CD8-positive, alpha-beta memory T cell (primary cell): ENCODE data around the gene RERE. TPM values are rescaled to one million over a fixed set of nuclear protein-coding genes. Genes with fewer than 3 reads are reported as not detected.

ENCODE experiments used
- CTCF ChIA-PET: fragments of 350-600 bp; sonication (Branson Sonifier 250); formaldehyde crosslinking; loops from one replicate; lab custom pipeline; 2021; ENCODE audit warnings: antibody characterized with exemption; lab: Charles Lee
- POLR2A ChIA-PET: fragments of 350-600 bp; sonication (Branson Sonifier 250); formaldehyde crosslinking; loops from one replicate; lab custom pipeline; 2021; ENCODE audit warnings: antibody characterized with exemption; lab: Charles Lee
- DNase-seq, 5 donors: peaks; one replicate each; pipeline versions ENCODE4 v3.0.0 to v3.0.0-alpha.2; 2020 to 2022; ENCODE audit warnings: mixed read lengths in 1 of 5
- H3K27ac ChIP-seq: one replicate; pipeline ENCODE4 v1.7.0; 2013; ENCODE audit warnings: low read depth, mild to moderate bottlenecking, low read length, moderate library complexity
- H3K27me3 ChIP-seq: 2 replicates; pipeline ENCODE4 v1.7.0; 2013; ENCODE audit warnings: low read length, mild to moderate bottlenecking; ENCODE audit not compliant: insufficient read depth, poor library complexity, severe bottlenecking
- H3K36me3 ChIP-seq: 2 replicates; pipeline ENCODE4 v1.7.0; 2013; ENCODE audit warnings: mild to moderate bottlenecking, low read length, moderate library complexity; ENCODE audit not compliant: insufficient read depth
- H3K4me1 ChIP-seq: 2 replicates; pipeline ENCODE4 v1.7.0; 2013; ENCODE audit warnings: mild to moderate bottlenecking, low read length, moderate library complexity; ENCODE audit not compliant: insufficient read depth
- H3K4me3 ChIP-seq: 2 replicates; pipeline ENCODE4 v1.7.0; 2013; ENCODE audit warnings: mild to moderate bottlenecking, low read length
- H3K9me3 ChIP-seq: 2 replicates; pipeline ENCODE4 v1.7.0; 2013; ENCODE audit warnings: mild to moderate bottlenecking, low read length
- H3K27ac Mint-ChIP-seq, 8 donors: one replicate each; pipeline ENCODE4 v1.8.0; 2020 to 2021; ENCODE audit warnings: mixed read lengths in 8 of 8, mild to moderate bottlenecking in 6 of 8, inconsistent platforms in 3 of 8, moderate library complexity in 3 of 8
- H3K27me3 Mint-ChIP-seq, 2 donors: one replicate each; pipeline ENCODE4 v1.8.0; 2020 to 2021; ENCODE audit warnings: mixed read lengths in 2 of 2, mild to moderate bottlenecking in 1 of 2, moderate library complexity in 1 of 2
- H3K36me3 Mint-ChIP-seq, 3 donors: one replicate each; pipeline ENCODE4 v1.8.0; 2020 to 2021; ENCODE audit warnings: mixed read lengths in 3 of 3, inconsistent platforms in 1 of 3, mild to moderate bottlenecking in 1 of 3
- H3K4me1 Mint-ChIP-seq, 3 donors: one replicate each; pipeline ENCODE4 v1.8.0; 2020 to 2021; ENCODE audit warnings: mixed read lengths in 3 of 3, inconsistent platforms in 1 of 3, mild to moderate bottlenecking in 1 of 3
- H3K4me3 Mint-ChIP-seq, 7 donors: one replicate each; pipeline ENCODE4 v1.8.0; 2020 to 2021; ENCODE audit warnings: mixed read lengths in 7 of 7, mild to moderate bottlenecking in 6 of 7, moderate library complexity in 4 of 7, inconsistent platforms in 2 of 7
- H3K9me3 Mint-ChIP-seq, 5 donors: one replicate each; pipeline ENCODE4 v1.8.0; 2020 to 2022; ENCODE audit warnings: mixed read lengths in 5 of 5, mild to moderate bottlenecking in 3 of 5, moderate library complexity in 2 of 5, inconsistent platforms in 1 of 5
- polyA plus RNA-seq: library from polyadenylated mRNA; unstranded; fragments of 300-500 nt; fragmentation: Illumina TruSeq; gene quantifications from one replicate; pipeline ENCODE4 v1.2.3, GENCODE V29; 2021
- total RNA-seq, 2 experiments: library from RNA; stranded (reverse); gene quantifications; one replicate each; pipeline ENCODE4 v1.2.3, GENCODE V29; 2021

Gene RERE
- total and polyA plus RNA-seq, 3 experiments from 2014 or later: 10.9 to 39.2 (median 37.9) TPM

GRCh38 chr1:8574985-8575384 is 242.5 kb downstream of the RERE start:
- Histone ChIP-seq H3K36me3 (no peaks in the 10 kb centered on the region), H3K27ac (no peak overlapping the region), H3K27me3 (no peaks in the 10 kb centered on the region), H3K9me3 (no peaks in the 10 kb centered on the region), H3K4me1 (no peaks in the 10 kb centered on the region), H3K4me3 (no peak overlapping the region)
- Mint-ChIP-seq H3K4me3 (no peak overlapping the region), H3K9me3 (no peaks in the 10 kb centered on the region), H3K36me3 (peaks cover 0 to 2% (median 0%) of the 10 kb centered on the region in 3 donors), H3K4me1 (peaks cover 0 to 2% (median 0%) of the 10 kb centered on the region in 3 donors), H3K27ac (no peak overlapping the region), H3K27me3 (no peaks in the 10 kb centered on the region)
- no peak for DNase-seq
- ChIA-PET CTCF (interaction anchor here (1.3 kb wide), 1 partner anchor 11 kb away, joined by 3 read pairs; no protein-coding TSS in a partner anchor), POLR2A (no interaction called here)

GRCh38 chr1:8572106-8572505 is 245.3 kb downstream of the RERE start:
- peaks cover 0 to 2% (median 0%) of the 10 kb centered on the region in 3 donors for H3K4me1 Mint-ChIP-seq
- CTCF ChIA-PET: no interaction called here
- DNase-seq: no peak

GRCh38 chr1:8571200-8571984 is 246.0 kb downstream of the RERE start:
- no peaks in the 10 kb centered on the region for H3K27me3 Mint-ChIP-seq
- no peak for DNase-seq
- POLR2A ChIA-PET: no interaction called here

More at GRCh38 chr1:8572106-8572505, 245.3 kb downstream of the RERE start:
- Histone ChIP-seq H3K27ac (no peak overlapping the region), H3K4me1 (no peaks in the 10 kb centered on the region), H3K36me3 (no peaks in the 10 kb centered on the region), H3K27me3 (no peaks in the 10 kb centered on the region), H3K9me3 (no peaks in the 10 kb centered on the region), H3K4me3 (no peak overlapping the region)
- H3K4me3 Mint-ChIP-seq: no peak overlapping the region
- H3K36me3 Mint-ChIP-seq: peaks cover 0 to 2% (median 0%) of the 10 kb centered on the region in 3 donors
- H3K9me3 Mint-ChIP-seq: no peaks in the 10 kb centered on the region
- POLR2A ChIA-PET: no interaction called here
- H3K27me3 Mint-ChIP-seq: no peaks in the 10 kb centered on the region
- no peak overlapping the region for H3K27ac Mint-ChIP-seq

GRCh38 chr1:8570465-8570864 is 247.0 kb downstream of the RERE start:
- no peak overlapping the region for H3K27ac Mint-ChIP-seq
- ChIA-PET POLR2A (no interaction called here), CTCF (interaction anchor here (1.3 to 2.9 kb wide), 4 partner anchors 10 to 279 kb away, joined by 3 to 12 read pairs (median 5); no protein-coding TSS in a partner anchor)
- H3K4me1 Mint-ChIP-seq: peaks cover 0 to 2% (median 0%) of the 10 kb centered on the region in 3 donors
- no peaks in the 10 kb centered on the region for H3K27me3 Mint-ChIP-seq
- peaks cover 0 to 2% (median 0%) of the 10 kb centered on the region in 3 donors for H3K36me3 Mint-ChIP-seq
- no peaks in the 10 kb centered on the region for H3K9me3 Mint-ChIP-seq
- Histone ChIP-seq H3K36me3 (no peaks in the 10 kb centered on the region), H3K4me3 (no peak overlapping the region), H3K27ac (no peak overlapping the region), H3K9me3 (no peaks in the 10 kb centered on the region), H3K27me3 (no peaks in the 10 kb centered on the region), H3K4me1 (no peaks in the 10 kb centered on the region)
- DNase-seq: no peak
- no peak overlapping the region for H3K4me3 Mint-ChIP-seq

More at GRCh38 chr1:8571200-8571984, 246.0 kb downstream of the RERE start:
- Histone ChIP-seq H3K27me3 (no peaks in the 10 kb centered on the region), H3K27ac (no peak overlapping the region), H3K4me3 (no peak overlapping the region), H3K4me1 (no peaks in the 10 kb centered on the region), H3K9me3 (no peaks in the 10 kb centered on the region), H3K36me3 (no peaks in the 10 kb centered on the region)
- Mint-ChIP-seq H3K27ac (no peak overlapping the region), H3K4me1 (peaks cover 0 to 2% (median 0%) of the 10 kb centered on the region in 3 donors), H3K4me3 (no peak overlapping the region), H3K36me3 (peaks cover 0 to 2% (median 0%) of the 10 kb centered on the region in 3 donors), H3K9me3 (no peaks in the 10 kb centered on the region)
- CTCF ChIA-PET: interaction anchor here (2.9 kb wide), 1 partner anchor 278 kb away, joined by 12 read pairs; no protein-coding TSS in a partner anchor

GRCh38 chr1:8569242-8569641 is 248.2 kb downstream of the RERE start:
- Histone ChIP-seq H3K27ac (no peak overlapping the region), H3K4me1 (no peaks in the 10 kb centered on the region), H3K9me3 (no peaks in the 10 kb centered on the region), H3K36me3 (no peaks in the 10 kb centered on the region), H3K27me3 (no peaks in the 10 kb centered on the region), H3K4me3 (no peak overlapping the region)
- Mint-ChIP-seq H3K27ac (no peak overlapping the region), H3K9me3 (no peaks in the 10 kb centered on the region), H3K4me3 (no peak overlapping the region), H3K36me3 (peaks cover 0 to 2% (median 0%) of the 10 kb centered on the region in 3 donors), H3K4me1 (peaks cover 0 to 2% (median 0%) of the 10 kb centered on the region in 3 donors), H3K27me3 (no peaks in the 10 kb centered on the region)
- ChIA-PET POLR2A (no interaction called here), CTCF (interaction anchor here (0.9 to 2.9 kb wide), 5 partner anchors 8 to 280 kb away, joined by 3 to 12 read pairs (median 5); no protein-coding TSS in a partner anchor)
- DNase-seq: no peak

- H3K4me1 Mint-ChIP-seq: peaks cover 0 to 2% (median 0%) of the 10 kb centered on the region in 3 donors
- H3K9me3 Mint-ChIP-seq: no peaks in the 10 kb centered on the region
- DNase-seq: no peak
- no peak overlapping the region for H3K4me3 Mint-ChIP-seq
- Histone ChIP-seq H3K4me1 (no peaks in the 10 kb centered on the region), H3K9me3 (no peaks in the 10 kb centered on the region), H3K27ac (no peak overlapping the region), H3K36me3 (no peaks in the 10 kb centered on the region), H3K4me3 (no peak overlapping the region), H3K27me3 (no peaks in the 10 kb centered on the region)
- ChIA-PET CTCF (interaction anchor here (1.7 to 2.9 kb wide), 3 partner anchors 16 to 280 kb away, joined by 3 to 12 read pairs (median 4); no protein-coding TSS in a partner anchor), POLR2A (no interaction called here)
- H3K27me3 Mint-ChIP-seq: no peaks in the 10 kb centered on the region
- peaks cover 0 to 2% (median 0%) of the 10 kb centered on the region in 3 donors for H3K36me3 Mint-ChIP-seq
- no peak overlapping the region for H3K27ac Mint-ChIP-seq
These were observed 248.6 kb downstream of the RERE start for GRCh38 chr1:8568837-8569236.

- no peaks in the 10 kb centered on the region for H3K27me3 ChIP-seq
- POLR2A ChIA-PET: no interaction called here
- no peak for DNase-seq
- Mint-ChIP-seq H3K4me1 (peaks cover 0 to 2% (median 1%) of the 10 kb centered on the region in 3 donors), H3K4me3 (no peak overlapping the region), H3K9me3 (no peaks in the 10 kb centered on the region), H3K27ac (no peak overlapping the region), H3K27me3 (no peaks in the 10 kb centered on the region), H3K36me3 (peaks cover 0 to 2% (median 0%) of the 10 kb centered on the region in 3 donors)
- no peaks in the 10 kb centered on the region for H3K9me3 ChIP-seq
- no peaks in the 10 kb centered on the region for H3K36me3 ChIP-seq
- no peak overlapping the region for H3K27ac ChIP-seq
- no peak overlapping the region for H3K4me3 ChIP-seq
- H3K4me1 ChIP-seq: no peaks in the 10 kb centered on the region
- CTCF ChIA-PET: interaction anchor here (1.6 kb wide), 1 partner anchor 160 kb away, joined by 4 read pairs; no protein-coding TSS in a partner anchor
These were observed 250.3 kb downstream of the RERE start for GRCh38 chr1:8567146-8567545.

GRCh38 chr1:8565802-8566201 is 251.6 kb downstream of the RERE start:
- Mint-ChIP-seq H3K36me3 (peaks cover 0 to 2% (median 0%) of the 10 kb centered on the region in 3 donors), H3K4me1 (peaks cover 2 to 6% (median 4%) of the 10 kb centered on the region in 3 donors), H3K27ac (no peak overlapping the region), H3K27me3 (no peaks in the 10 kb centered on the region), H3K9me3 (no peaks in the 10 kb centered on the region), H3K4me3 (no peak overlapping the region)
- ChIA-PET CTCF (interaction anchor here (1.1 to 6.7 kb wide), 2 partner anchors 164 to 284 kb away, joined by 3 to 68 read pairs; no protein-coding TSS in a partner anchor), POLR2A (no interaction called here)
- no peak for DNase-seq
- H3K36me3 ChIP-seq: no peaks in the 10 kb centered on the region
- no peaks in the 10 kb centered on the region for H3K9me3 ChIP-seq
- no peak overlapping the region for H3K4me3 ChIP-seq
- H3K27me3 ChIP-seq: no peaks in the 10 kb centered on the region
- H3K27ac ChIP-seq: no peak overlapping the region
- no peaks in the 10 kb centered on the region for H3K4me1 ChIP-seq
